Aorta (tissue), 5 donors: ENCODE measurements around the gene FRMD4A. TPM values are rescaled to one million over a fixed set of nuclear protein-coding genes. Genes with fewer than 3 reads are reported as not detected.
A peak's percentile ranks its signal among the peaks of the same experiment; 100 is the strongest.
"Not testable (repeated sequence)": the region's sequence is repeated elsewhere in the genome, so short reads cannot be mapped to it uniquely, and the experiment has no call there.

Experiments
- ATAC-seq: fragments of 200-7000 bp; cut with Tn5 transposase; one replicate; pipeline ENCODE4 v1.9.1; 2022; ENCODE audit warnings: moderate library complexity; ENCODE audit not compliant: low FRiP score
- DNase-seq, 2 donors: peaks; one replicate each; pipeline ENCODE4 v3.0.0-alpha.2; 2020
- H3K27ac ChIP-seq, 2 donors: one replicate each; pipeline ENCODE4 v1.5.1; 2013; ENCODE audit warnings: low read length in 2 of 2, mild to moderate bottlenecking in 2 of 2, moderate library complexity in 2 of 2, control low read depth in 1 of 2, inconsistent platforms in 1 of 2, low read depth in 1 of 2
- H3K27me3 ChIP-seq, 2 donors: one replicate each; pipeline ENCODE4 v1.6.1; 2013; ENCODE audit warnings: control low read depth in 1 of 2, low read length in 1 of 2, mild to moderate bottlenecking in 1 of 2, moderate library complexity in 1 of 2; ENCODE audit not compliant: insufficient read depth in 2 of 2, control insufficient read depth in 1 of 2
- H3K36me3 ChIP-seq, 2 donors: one replicate each; pipeline ENCODE4 v1.6.1; 2013; ENCODE audit warnings: control low read depth in 1 of 2, low read length in 1 of 2, mild to moderate bottlenecking in 1 of 2; ENCODE audit not compliant: insufficient read depth in 2 of 2, control insufficient read depth in 1 of 2
- H3K4me1 ChIP-seq, 2 donors: one replicate each; pipeline ENCODE4 v1.6.1; 2013; ENCODE audit warnings: low read length in 2 of 2, control low read depth in 1 of 2, mild to moderate bottlenecking in 1 of 2, moderate library complexity in 1 of 2; ENCODE audit not compliant: insufficient read depth in 2 of 2, control insufficient read depth in 1 of 2
- H3K4me3 ChIP-seq, 2 donors: one replicate each; pipeline ENCODE4 v1.5.1; 2013; ENCODE audit warnings: low read length in 2 of 2, control low read depth in 1 of 2, mild to moderate bottlenecking in 1 of 2
- H3K9me3 ChIP-seq: one replicate; pipeline ENCODE4 v1.6.1; 2013; ENCODE audit warnings: mild to moderate bottlenecking, low read length; ENCODE audit not compliant: control insufficient read depth
- WGBS, 2 donors: extraction: QIAGEN DNeasy Blood & Tissue Kit; methylation state at CpG; one replicate each; pipeline ENCODE4 v1.1.7; 2013; 5-methylcytosine and 5-hydroxymethylcytosine counted together
- intact Hi-C, 2 donors: fragments of 100-400 bp; cut with DNase I; formaldehyde crosslinking; loops; one replicate each; pipeline versions ENCODE4 v1.14.2 to v1.15.0; 2022
- polyA plus RNA-seq, 2 donors: library from polyadenylated mRNA; stranded (reverse); fragments of 200-250 nt; gene quantifications; one replicate each; pipeline ENCODE4 v1.2.3, GENCODE V29; 2013
- total RNA-seq, 2 donors: library from RNA; stranded (reverse); fragmentation: NEBNext Ultra II Directional; extraction: Animal tissue kit (Norgen Biotek cat#: 25700); gene quantifications; one replicate each; pipeline ENCODE4 v1.2.1, GENCODE V29; 2021
- donor health status: healthy with polysubstance abuse.
- donor health status: Bipolar disorder and iron deficiency.
- donor health status: DM: no; HTN: no; CAD: no.
- donor health status: DM: no; HTN: no; CAD: no.
- donor health status: DM: yes; HTN: yes; CAD: no.

FRMD4A gene
- total and polyA plus RNA-seq, 4 donors: 11.4 to 65.6 (median 39.7) TPM

DNA sequence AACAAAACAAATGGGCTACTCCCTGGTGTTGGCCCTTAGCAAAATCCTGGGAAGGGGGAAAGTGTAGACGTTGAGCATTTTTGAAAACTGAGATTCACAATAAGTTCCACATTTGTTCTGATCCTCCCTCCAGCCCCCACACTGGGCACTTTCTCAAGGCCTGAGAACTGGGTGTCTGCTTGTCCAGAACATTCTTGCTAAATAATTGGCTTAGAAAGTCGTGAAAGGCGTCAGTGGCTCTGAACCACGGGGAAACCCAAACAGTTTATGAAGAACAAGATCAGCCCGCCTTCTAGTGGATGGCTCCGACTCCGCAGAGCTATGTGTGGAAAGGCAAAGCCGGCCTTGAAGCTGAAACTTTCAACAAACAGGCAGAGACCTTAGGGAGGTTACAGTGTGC is 373.9 kb downstream of the FRMD4A start:
- H3K9me3 ChIP-seq: no peaks in the 10 kb centered on the region
- intact Hi-C loops: loop anchor here (2.0 to 5.0 kb wide), 3 partner anchors 75 to 170 kb away; no protein-coding TSS in a partner anchor
- WGBS, 2 donors: 1 to 5% methylated on average over 8 of the region's 8 CpGs
- H3K36me3 ChIP-seq: no peaks in the 10 kb centered on the region
- H3K4me1 ChIP-seq: no peaks in the 10 kb centered on the region
- no peaks in the 10 kb centered on the region for H3K27me3 ChIP-seq
- H3K4me3 ChIP-seq: no peak overlapping the region
- H3K27ac ChIP-seq: peak overlapping the region; percentile 28 to 51
- peak; percentile 80 for DNase-seq
- ATAC-seq: peak; percentile 90

DNA sequence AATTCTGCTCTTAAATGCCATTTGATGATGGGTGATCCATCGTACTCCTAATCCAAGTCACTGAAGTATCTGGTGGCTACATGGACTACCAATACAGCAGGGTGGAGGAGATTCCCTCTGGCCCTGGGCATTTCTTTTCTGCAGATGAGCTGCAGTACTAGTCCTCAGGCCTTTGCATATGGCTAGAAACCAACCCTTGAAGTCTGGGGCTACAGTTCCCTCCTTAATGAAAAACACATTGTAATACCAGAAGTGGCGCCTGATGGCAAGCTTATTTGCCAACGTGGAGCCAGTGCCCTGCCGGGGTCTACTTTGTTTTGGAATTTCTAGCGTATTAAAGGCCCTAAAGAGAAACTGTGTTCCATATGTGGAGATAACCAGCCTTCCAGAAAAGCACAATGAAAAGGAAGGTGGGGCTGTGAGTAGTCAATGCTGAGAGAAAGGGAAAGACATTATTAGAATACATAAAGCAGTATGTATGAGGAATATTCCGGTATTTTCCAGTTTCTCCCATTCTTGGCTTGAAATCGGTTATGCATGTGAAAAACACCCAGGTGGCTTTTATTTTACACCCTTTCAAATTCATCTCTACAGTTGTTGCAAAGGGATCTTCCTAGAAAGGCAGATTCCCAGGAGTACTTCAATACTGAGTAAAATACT is 375.2 kb downstream of the FRMD4A start:
- DNase-seq: no peak
- no peaks in the 10 kb centered on the region for H3K36me3 ChIP-seq
- intact Hi-C loops: loop anchor here (2.0 to 5.0 kb wide), 3 partner anchors 73 to 168 kb away; no protein-coding TSS in a partner anchor
- no peak for ATAC-seq
- no peaks in the 10 kb centered on the region for H3K9me3 ChIP-seq
- no peaks in the 10 kb centered on the region for H3K4me1 ChIP-seq
- no peaks in the 10 kb centered on the region for H3K27me3 ChIP-seq
- no peak overlapping the region for H3K4me3 ChIP-seq
- H3K27ac ChIP-seq: no peak overlapping the region
- WGBS, 2 donors: 48 to 52% methylated on average over 7 of the region's 7 CpGs

DNA sequence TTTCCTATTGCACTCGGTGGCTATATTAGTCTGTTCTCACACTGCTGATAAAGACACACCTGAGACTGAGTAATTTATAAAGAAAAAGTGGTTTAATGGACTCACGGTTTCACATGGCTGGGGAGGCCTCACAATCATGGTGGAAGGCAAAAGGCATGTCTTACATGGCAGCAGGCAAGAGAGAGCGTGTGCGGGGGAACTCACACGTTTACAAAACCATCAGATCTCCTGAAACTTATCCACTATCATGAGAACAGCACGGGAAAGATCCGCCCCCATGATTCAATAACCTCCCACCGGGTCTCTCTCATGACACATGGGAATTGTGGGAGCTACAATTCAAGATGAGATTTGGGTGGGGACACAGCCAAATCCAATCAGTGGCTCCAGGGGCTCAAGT is 376.5 kb downstream of the FRMD4A start:
- ATAC-seq, intact Hi-C loops, H3K27ac ChIP-seq, H3K27me3 ChIP-seq, H3K9me3 ChIP-seq, H3K36me3 ChIP-seq, H3K4me1 ChIP-seq, DNase-seq, H3K4me3 ChIP-seq: not testable (repeated sequence)
- WGBS, 2 donors: 82 to 85% methylated on average over 8 of the region's 8 CpGs

DNA sequence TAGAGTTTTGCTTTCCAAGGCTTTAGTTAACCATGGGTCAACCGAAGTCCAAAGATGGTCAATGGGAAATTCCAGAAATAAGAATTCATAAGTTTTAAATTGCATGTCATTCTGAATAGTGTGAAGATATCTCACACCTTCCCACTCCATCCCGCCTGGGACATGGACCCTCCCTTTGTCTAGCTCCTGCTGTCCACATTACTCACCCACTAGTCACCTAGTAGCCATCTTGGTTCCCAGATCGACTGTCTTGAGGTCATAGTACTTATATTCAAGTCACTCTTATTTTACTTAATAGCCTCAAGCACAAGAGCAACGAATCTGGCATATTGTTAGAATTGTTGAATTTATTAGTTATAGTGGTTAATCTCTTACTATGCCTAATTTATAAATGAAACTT is 377.4 kb downstream of the FRMD4A start:
- H3K9me3 ChIP-seq: no peaks in the 10 kb centered on the region
- intact Hi-C loops: no loop called here
- 87 to 88% methylated on average over 4 of the region's 4 CpGs for WGBS, 2 donors
- H3K4me1 ChIP-seq: no peaks in the 10 kb centered on the region
- H3K36me3 ChIP-seq: no peaks in the 10 kb centered on the region
- no peak overlapping the region for H3K4me3 ChIP-seq
- ATAC-seq (no peak), DNase-seq (no peak)
- no peaks in the 10 kb centered on the region for H3K27me3 ChIP-seq
- H3K27ac ChIP-seq: no peak overlapping the region

DNA sequence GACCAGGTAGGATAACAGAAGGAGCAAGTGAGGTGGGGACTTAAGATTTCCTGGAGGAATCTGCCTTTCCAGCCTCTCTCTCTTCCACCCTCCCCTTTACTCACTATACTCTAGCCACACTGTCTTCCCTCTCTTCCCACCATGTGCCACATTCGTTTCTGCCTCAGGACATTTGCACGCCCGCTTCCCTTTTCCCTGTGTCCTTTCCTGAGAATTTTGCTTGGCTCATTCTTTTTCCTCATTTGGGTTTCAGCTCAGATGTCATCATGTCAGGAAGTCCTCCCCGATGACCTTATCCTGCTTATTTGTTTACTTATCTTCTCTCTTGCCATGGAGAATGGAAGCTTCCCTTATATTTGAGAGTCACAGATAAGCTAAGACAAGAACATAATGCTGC is 380.2 kb downstream of the FRMD4A start:
- Histone ChIP-seq H3K27me3 (no peaks in the 10 kb centered on the region), H3K27ac (no peak overlapping the region), H3K9me3 (no peaks in the 10 kb centered on the region), H3K4me3 (no peak overlapping the region), H3K36me3 (no peaks in the 10 kb centered on the region), H3K4me1 (peaks cover 0 to 3% of the 10 kb centered on the region in 2 donors)
- intact Hi-C loops: no loop called here
- no peak for DNase-seq
- no peak for ATAC-seq
- WGBS, 2 donors: 67 to 70% methylated on average over 4 of the region's 4 CpGs

- Histone ChIP-seq H3K4me3 (no peak overlapping the region), H3K9me3 (no peaks in the 10 kb centered on the region), H3K27ac (no peak overlapping the region), H3K27me3 (no peaks in the 10 kb centered on the region), H3K36me3 (no peaks in the 10 kb centered on the region), H3K4me1 (peaks cover 0 to 3% of the 10 kb centered on the region in 2 donors)
- intact Hi-C loops: no loop called here
- ATAC-seq: peak; percentile 6
- 35 to 38% methylated on average over 3 of the region's 3 CpGs for WGBS, 2 donors
- no peak for DNase-seq
Observed at GRCh38 chr10:13949844-13950542, 380.7 kb downstream of the FRMD4A start.

DNA sequence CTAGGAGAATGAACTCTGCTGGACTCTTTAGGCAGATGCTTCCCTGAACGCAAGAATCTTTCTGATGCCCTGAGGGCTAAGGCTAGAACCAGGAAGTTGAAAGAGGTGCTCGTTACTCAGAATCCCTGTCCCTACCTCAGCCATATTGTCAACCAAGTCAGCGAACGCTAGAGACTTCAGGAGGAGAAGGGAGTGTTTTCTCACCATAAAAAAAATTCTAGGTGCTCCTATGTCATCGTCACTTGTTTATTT is 384.6 kb downstream of the FRMD4A start:
- H3K36me3 ChIP-seq: no peaks in the 10 kb centered on the region
- intact Hi-C loops: no loop called here
- no peaks in the 10 kb centered on the region for H3K27me3 ChIP-seq
- DNase-seq: no peak
- no peak overlapping the region for H3K4me3 ChIP-seq
- WGBS, 2 donors: 59 to 66% methylated on average over 5 of the region's 5 CpGs
- peaks cover 0 to 3% of the 10 kb centered on the region in 2 donors for H3K4me1 ChIP-seq
- ATAC-seq: no peak
- H3K9me3 ChIP-seq: no peaks in the 10 kb centered on the region
- H3K27ac ChIP-seq: no peak overlapping the region

GRCh38 chr10:13945390-13946208 is 385.1 kb downstream of the FRMD4A start:
- H3K36me3 ChIP-seq: no peaks in the 10 kb centered on the region
- DNase-seq: peak in 1 of 2 donors; percentile 58
- intact Hi-C loops: no loop called here
- H3K27ac ChIP-seq: peak overlapping the region in 1 of 2 donors; percentile 13
- 57 to 63% methylated on average over 8 of the region's 8 CpGs for WGBS, 2 donors
- H3K4me1 ChIP-seq: peaks cover 0 to 3% of the 10 kb centered on the region in 2 donors
- no peak overlapping the region for H3K4me3 ChIP-seq
- no peaks in the 10 kb centered on the region for H3K9me3 ChIP-seq
- no peaks in the 10 kb centered on the region for H3K27me3 ChIP-seq
- peak; percentile 31 for ATAC-seq
